ENCODE measurements around the gene PLCD1.
"Not testable (repeated sequence)": the region's sequence is repeated elsewhere in the genome, so short reads cannot be mapped to it uniquely, and the experiment has no call there.

Gene PLCD1

GRCh38 chr3:38001456-38002081, 27.9 kb downstream of the PLCD1 start:
- DNase-seq = no peak

DNA sequence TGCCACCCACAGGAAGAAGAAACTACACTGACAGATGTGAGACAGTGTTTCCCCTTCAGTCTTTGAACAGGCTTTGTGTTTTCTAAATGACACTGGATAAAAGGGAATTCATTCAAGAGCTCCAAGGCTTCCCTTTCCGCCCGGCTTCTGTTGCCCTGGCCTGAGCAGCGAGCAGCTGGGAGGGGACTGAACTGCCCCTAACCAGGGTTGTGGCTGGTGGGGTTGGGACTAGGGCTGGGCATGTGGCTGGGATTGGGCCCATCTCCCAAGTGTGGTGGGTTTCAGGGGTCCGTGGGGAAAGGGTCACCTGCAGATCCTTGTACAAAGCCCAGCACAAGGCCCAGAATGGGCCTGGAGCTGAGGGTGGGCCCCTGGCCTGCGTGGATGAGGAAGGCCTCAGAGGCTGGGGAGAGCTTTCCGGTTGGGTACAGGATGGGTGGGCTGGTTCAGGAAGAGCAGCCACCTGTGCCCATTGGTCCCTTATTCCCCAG, 28.4 kb downstream of the PLCD1 start:
- DNase-seq = peak in 9 of 58 donors; percentile 26 to 67 (median 42)

DNA sequence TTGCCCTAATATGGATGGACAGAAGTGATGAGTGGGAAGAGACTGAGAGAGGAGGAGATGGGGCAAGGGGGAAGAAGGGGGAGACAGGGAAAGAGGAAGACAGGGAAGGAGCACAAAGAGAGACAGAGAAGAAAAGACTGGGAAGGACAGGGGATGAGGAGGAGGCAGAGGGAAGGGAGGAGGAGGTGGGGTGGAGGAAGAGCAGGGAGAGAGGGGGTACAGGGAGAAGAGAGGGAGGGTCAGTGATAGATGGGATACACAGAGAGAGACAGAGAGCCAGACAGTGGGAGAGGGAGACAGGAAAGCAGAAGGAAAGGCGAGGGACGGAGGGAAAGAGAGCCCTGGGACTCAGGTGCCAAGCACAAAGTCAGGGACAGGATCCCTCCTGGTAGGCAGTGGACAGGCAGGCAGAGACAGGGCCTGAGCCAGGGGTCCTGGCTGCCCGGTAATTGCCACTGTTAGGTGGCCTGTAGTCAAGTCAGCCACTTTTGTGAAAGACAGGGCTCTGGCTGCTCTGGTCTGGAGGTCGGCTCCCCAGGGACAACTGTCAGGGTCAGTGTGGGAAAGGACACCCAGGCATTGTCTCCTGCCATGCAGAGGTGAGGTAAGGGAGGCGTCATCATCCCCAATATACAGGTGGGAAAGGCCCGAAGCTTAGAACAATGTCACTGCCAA, 29.1 kb downstream of the PLCD1 start:
- no peak for DNase-seq

DNA sequence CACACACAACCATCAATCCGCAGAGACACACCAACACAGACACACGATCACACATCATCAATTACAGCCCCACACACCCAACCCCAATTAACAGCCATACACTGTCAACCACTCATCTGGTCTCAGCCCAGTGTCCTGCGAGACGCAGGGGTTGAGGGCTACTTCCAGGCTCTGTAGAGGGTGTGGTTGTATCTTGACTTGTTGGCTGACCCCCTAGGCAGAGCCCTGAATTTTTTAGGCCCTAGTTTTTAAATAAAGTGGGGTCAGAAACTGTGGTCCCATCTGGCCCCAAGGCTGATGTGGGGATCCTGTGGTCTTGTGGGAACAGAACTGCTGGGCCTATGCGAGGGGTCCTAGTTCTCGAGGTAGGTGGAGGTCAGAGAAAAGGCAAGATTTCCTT, 29.6 kb downstream of the PLCD1 start:
- no peak for DNase-seq

DNA sequence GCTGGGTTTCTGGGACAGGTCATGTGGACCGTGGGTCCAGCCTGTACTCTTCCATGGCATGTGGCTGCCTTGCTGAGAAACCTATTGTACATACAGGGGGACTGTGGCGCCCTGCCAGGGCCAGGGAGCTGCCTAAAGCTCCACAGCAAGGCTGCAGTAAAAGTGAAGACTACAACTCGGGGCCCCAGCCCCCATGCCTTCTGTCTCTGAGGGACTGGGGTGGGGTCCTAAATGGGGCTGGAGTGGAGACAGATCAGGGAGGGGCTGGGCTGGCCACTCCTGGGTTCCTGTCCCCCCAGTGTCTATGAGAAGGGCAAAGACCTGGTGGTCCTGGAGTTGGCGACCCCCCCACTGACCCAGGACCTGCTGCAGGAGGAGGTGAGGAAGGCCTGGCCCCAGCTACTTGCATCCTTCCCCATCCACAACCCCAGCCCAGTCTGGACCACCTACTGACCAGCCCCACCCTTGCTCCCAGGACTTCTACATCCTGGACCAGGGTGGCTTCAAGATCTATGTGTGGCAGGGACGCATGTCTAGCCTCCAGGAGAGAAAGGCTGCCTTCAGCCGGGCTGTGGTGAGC, 31.6 kb downstream of the PLCD1 start:
- DNase-seq = no peak

GRCh38 chr3:37997342-37997741, 32.1 kb downstream of the PLCD1 start:
- no peak for DNase-seq

DNA sequence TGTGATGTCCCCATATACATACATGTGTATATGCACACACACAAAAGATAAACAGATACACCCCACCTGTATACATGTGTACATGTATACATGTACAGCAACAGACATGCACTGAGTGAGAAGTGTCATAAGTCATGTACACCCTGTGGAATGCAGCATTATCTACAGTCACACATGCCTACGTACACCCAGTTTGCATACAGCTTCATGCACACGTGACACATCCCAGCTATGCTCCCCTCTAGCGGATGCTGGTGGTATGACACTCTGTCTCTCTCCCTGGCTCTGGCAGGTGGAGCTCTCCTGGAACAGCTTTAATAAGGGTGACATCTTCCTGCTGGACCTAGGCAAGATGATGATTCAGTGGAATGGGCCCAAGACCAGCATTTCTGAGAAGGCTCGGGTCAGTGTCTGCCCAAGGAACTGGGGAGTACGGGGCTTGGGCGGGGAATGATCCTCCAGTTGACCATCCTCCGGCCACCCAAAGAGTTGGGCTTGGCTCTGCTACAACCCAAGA, 32.6 kb downstream of the PLCD1 start:
- DNase-seq = peak in 28 of 58 donors; percentile 9 to 67 (median 30)

DNA sequence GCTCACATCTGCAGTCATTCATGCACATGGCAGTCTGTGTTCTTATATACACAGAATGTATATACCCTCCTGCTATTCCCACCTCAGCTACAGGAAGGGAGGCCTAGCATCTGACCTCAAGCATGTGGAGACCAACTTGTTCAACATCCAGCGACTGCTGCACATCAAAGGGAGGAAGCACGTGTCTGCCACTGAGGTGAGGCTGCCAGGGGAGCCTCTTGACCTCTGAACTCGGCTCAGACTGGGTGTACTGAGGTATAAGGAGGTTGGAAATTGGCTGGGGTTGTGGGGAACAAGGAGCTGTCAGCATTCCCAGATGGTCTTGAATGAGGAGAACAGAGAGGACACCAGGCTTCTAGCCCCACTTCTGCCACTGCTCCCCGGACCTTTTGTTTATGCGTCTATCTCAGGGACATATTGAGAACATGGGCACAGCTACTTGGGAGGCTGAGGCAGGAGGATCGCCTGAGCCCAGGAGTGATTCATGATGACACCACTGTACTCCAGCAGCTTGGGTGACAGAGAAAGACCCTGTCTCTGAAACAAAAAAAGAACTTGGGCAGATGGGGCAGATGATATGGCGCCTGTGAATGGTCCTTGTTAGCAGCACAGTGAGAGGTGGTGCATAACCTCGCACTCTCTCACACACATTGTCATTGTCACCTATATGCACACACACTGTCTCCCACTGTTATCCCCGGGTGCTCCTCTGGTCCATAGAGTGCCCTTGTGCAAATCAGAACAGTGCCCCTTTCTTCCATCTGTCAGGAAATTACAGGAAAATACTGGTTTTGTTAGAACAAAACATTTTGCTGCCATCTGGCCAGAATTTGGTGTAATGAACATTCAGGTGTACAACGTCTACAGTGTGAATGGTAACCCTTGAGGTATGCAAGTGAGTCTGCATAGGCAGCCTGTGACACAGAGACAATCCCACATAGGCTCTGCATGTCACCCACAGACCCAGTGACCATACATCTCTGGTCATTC, 33.5 kb downstream of the PLCD1 start:
- peak in 1 of 58 donors; percentile 24 for DNase-seq

DNA sequence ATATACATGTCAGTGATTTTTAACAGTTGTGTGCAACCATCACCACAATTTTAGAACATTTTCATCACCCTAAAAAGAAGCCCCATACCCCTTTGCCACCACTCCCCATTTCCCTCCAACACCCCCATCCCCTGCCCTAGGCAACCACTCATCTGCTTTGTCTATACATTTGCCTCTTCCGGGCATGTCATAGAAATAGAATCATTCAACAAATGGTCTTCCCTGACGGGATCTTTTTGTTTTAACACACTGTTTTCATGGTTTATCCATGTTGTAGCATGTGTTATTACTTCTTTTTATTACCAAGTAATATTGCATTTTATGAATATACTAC, 34.8 kb downstream of the PLCD1 start:
- no peak for DNase-seq

GRCh38 chr3:37993820-37994638, 35.4 kb downstream of the PLCD1 start:
- DNase-seq = peak in 52 of 58 donors; percentile 23 to 81 (median 60)

- no peak for DNase-seq
Observed at GRCh38 chr3:37993460-37993819, 36.0 kb downstream of the PLCD1 start.

GRCh38 chr3:37993067-37993455, 36.4 kb downstream of the PLCD1 start:
- DNase-seq = no peak

DNA sequence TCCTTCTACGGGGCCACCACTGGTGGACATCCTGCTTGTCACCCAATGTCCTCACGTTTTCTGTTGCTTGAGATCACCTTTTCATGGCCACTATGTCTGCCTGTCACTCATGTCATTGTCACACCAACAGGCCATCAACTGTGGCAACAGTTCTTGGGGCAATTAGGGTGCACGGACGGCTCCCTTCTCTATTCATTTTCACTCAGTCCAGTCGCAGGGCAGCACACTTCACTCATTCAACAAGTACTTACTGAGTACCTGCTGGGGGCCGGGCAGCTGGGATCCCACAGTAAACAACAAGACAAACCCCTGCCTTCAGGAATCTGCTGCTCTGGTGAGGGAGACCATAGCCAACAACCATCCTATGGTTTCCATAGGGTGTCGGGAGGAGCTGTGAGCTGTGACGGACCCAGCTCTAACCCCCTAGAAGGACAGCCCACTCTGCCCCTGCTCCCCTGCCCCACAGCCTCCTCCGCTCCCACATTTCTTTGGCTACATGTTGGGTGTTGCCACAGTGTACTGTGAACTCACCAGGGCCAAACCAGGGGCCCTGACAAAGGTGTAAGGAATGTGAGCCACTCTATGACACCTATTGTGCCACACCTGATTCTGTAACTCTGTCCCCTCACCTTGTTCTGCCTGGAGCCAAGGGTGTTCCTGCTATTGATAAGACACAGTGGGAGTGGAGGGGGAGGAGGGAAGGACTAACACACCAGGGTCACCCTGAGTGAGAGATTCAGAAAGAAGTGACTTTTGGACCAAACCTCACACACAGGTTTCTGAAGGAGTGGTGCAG, 37.0 kb downstream of the PLCD1 start:
- no peak for DNase-seq

DNA sequence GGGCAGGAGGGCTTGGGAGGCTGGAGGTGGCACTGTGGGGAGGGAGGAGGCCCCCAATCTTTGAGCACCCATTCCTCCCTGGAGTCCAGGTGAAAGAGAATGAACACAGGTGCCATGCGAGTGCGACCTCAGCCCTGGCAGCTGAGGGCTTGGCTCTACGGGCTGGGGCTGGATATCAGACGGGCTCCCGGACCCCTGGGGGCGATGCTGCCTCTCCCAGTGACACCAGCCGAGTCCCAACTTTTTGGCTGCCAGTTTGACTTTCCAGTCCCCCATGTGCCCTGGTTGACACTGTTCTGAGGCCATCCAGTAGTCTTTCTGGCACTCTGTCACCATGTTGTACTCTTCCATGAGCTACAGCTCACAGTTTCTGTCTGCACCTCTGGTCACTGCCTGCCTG, 37.6 kb downstream of the PLCD1 start:
- DNase-seq = no peak

DNA sequence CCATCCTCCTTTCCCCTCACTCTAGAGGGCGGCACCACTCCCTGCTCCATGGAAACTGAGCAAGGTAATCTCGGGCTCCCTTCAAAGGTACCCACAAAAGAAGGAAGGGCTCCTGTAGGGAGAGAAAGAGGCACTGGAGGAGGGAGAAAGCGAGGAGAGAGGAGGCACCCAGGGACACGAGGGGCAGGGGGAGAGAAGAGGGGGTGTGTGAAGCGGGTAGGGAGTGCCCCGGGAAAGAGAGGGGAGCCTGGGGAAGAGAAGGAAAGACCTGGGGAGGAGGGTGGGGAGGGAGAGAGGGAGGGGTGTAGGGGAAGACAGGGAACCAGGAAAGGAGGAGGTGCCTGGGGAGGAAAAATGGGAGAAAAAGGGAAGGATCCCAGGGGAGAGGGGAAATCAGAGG, 38.3 kb downstream of the PLCD1 start:
- no peak for DNase-seq

- no peak for DNase-seq
Observed at GRCh38 chr3:37990527-37990926, 38.9 kb downstream of the PLCD1 start, which contains the start of gene VILL. TSS of gene VILL (plus strand) at chr3:37990786. CDS start at chr3:37993673, 2,887 bp downstream.

GRCh38 chr3:37989821-37990480, 39.5 kb downstream of the PLCD1 start:
- no peak for DNase-seq

GRCh38 chr3:37988931-37989525, 40.4 kb downstream of the PLCD1 start:
- no peak for DNase-seq

DNA sequence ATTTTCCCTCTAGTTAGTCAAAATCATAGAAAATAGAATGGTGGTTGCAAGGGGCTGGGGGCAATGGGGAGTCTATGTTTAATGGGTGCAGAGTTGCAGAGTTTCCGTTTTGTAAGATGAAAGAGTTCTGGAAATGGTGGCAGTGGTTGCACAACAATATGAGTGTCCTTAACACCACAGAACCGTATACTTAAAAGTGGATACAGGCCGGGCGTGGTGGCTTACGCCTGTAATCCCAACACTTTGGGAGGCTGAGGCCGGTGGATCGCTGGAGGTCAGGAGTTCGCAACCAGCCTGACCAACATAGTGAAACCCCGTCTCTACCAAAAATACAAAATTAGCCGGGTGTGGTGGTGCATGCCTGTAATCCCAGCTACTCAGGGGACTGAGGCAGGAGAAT, 41.1 kb downstream of the PLCD1 start:
- DNase-seq = not testable (repeated sequence)

All from anterior cingulate cortex (tissue), 58 donors.